T-helper 2 cell (primary cell): ENCODE measurements around the gene KLF16.

Experiments
- DNase-seq, 5 experiments: peaks; one replicate each; pipeline versions ENCODE4 v3.0.0 to v3.0.0-alpha.2; 2012 to 2022

Gene KLF16

DNA sequence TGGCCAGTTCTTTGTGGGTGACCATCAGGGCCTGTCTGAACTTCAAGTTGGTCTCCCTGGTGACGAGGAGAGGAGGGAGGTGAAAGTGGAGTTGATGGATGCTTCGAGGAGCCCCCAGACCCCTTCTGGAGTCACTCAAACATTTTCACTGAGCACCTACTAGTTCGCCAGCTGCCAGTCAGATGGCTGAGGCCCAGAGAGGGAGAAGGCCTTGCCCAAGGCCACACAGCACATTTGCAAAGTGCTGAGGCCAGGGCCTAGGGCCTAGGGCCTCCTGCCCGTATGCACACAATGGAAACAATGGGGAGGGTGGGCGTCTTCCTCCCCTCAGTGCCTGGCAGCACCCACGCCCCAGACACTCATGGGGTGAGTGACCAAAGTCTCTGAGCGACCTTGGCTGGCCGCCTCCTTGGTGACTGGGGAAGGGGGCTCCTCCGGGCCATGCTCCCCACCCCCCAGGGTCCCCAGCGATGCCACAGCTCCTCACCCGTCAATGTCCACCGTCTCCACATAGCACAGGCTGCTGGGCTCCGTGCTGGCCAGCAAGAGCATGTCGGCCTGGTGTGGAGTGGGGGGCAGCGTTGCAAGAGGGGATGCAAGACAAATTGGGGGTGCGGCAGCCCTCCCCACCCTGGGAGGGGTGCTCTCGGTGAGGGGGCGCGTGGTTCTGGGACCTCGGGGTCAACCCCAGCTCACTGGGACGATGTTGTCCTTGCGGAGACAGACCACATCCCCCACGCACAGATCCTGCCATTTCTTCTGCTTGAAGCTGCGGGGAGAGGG lies 57.8 kb downstream of the KLF16 start:
- no peak for DNase-seq

GRCh38 chr19:1804858-1805257 lies 58.5 kb downstream of the KLF16 start:
- DNase-seq, result no peak
